ENCODE measurements around the gene ATP6V1B1. TPM values are rescaled to one million over a fixed set of nuclear protein-coding genes. Genes with fewer than 3 reads are reported as not detected.

Gene ATP6V1B1
- total RNA-seq, 2 experiments from 2014 or later, result not detected

GRCh38 chr2:70939839-70940580 is 4.3 kb downstream of the ATP6V1B1 start:
- DNase-seq (peak in 1 of 14 experiments; percentile 27), ATAC-seq (ENCODE audit: poor library complexity) (no peak)
- H3K4me1 ChIP-seq (ENCODE audit: insufficient read depth, low read length), result no peaks in the 10 kb centered on the region
- Mint-ChIP-seq H3K27me3 (peaks cover 20% of the 10 kb centered on the region), H3K4me1 (ENCODE audit: low read depth) (no peaks in the 10 kb centered on the region), H3K27ac (no peak overlapping the region), H3K36me3 (ENCODE audit: low read depth) (no peaks in the 10 kb centered on the region), H3K4me3 (no peak overlapping the region), H3K9me3 (no peaks in the 10 kb centered on the region)
- ChIA-PET CTCF (no interaction called here), POLR2A (no interaction called here)
- TF ChIP-seq, protein P1, sequence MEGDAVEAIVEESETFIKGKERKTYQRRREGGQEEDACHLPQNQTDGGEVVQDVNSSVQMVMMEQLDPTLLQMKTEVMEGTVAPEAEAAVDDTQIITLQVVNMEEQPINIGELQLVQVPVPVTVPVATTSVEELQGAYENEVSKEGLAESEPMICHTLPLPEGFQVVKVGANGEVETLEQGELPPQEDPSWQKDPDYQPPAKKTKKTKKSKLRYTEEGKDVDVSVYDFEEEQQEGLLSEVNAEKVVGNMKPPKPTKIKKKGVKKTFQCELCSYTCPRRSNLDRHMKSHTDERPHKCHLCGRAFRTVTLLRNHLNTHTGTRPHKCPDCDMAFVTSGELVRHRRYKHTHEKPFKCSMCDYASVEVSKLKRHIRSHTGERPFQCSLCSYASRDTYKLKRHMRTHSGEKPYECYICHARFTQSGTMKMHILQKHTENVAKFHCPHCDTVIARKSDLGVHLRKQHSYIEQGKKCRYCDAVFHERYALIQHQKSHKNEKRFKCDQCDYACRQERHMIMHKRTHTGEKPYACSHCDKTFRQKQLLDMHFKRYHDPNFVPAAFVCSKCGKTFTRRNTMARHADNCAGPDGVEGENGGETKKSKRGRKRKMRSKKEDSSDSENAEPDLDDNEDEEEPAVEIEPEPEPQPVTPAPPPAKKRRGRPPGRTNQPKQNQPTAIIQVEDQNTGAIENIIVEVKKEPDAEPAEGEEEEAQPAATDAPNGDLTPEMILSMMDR (IDR thresholded peaks at IDR 0.05), result no peak
- H3K36me3 ChIP-seq (ENCODE audit: insufficient read depth, low read length), result no peaks in the 10 kb centered on the region
- peaks cover 0 to 2% of the 10 kb centered on the region in 2 experiments for H3K27me3 ChIP-seq (ENCODE audit: control insufficient read depth in 1 of 2, insufficient read depth in 2 of 2, low read length in 2 of 2)
- no peak overlapping the region for H3K27ac ChIP-seq (ENCODE audit: low read depth in 1 of 2, low read length in 2 of 2)
- H3K4me3 ChIP-seq (ENCODE audit: low read length), result no peak overlapping the region
- intact Hi-C loops (cut with DNase I, micrococcal nuclease), result no loop called here
- no peaks in the 10 kb centered on the region for H3K9me3 ChIP-seq (ENCODE audit: control insufficient read depth in 1 of 2, insufficient read depth in 1 of 2, low read length in 2 of 2)

- Mint-ChIP-seq H3K4me3 (no peak overlapping the region), H3K4me1 (ENCODE audit: low read depth) (no peaks in the 10 kb centered on the region), H3K9me3 (no peaks in the 10 kb centered on the region), H3K27me3 (peaks cover 19% of the 10 kb centered on the region), H3K36me3 (ENCODE audit: low read depth) (no peaks in the 10 kb centered on the region), H3K27ac (no peak overlapping the region)
- DNase-seq (peak in 1 of 14 experiments; percentile 22), ATAC-seq (ENCODE audit: poor library complexity) (no peak)
- Histone ChIP-seq H3K4me3 (ENCODE audit: low read length) (no peak overlapping the region), H3K4me1 (ENCODE audit: insufficient read depth, low read length) (no peaks in the 10 kb centered on the region), H3K27me3 (ENCODE audit: control insufficient read depth in 1 of 2, insufficient read depth in 2 of 2, low read length in 2 of 2) (peaks cover 0 to 2% of the 10 kb centered on the region in 2 experiments), H3K27ac (ENCODE audit: low read depth in 1 of 2, low read length in 2 of 2) (no peak overlapping the region), H3K9me3 (ENCODE audit: control insufficient read depth in 1 of 2, insufficient read depth in 1 of 2, low read length in 2 of 2) (no peaks in the 10 kb centered on the region), H3K36me3 (ENCODE audit: insufficient read depth, low read length) (no peaks in the 10 kb centered on the region)
- CTCF ChIA-PET, result no interaction called here
- intact Hi-C loops (cut with DNase I, micrococcal nuclease), result no loop called here
- POLR2A ChIA-PET, result no interaction called here
- TF ChIP-seq, protein P1 (IDR thresholded peaks at IDR 0.05), result no peak
Observed at GRCh38 chr2:70941186-70941585, 5.5 kb downstream of the ATP6V1B1 start.

DNA sequence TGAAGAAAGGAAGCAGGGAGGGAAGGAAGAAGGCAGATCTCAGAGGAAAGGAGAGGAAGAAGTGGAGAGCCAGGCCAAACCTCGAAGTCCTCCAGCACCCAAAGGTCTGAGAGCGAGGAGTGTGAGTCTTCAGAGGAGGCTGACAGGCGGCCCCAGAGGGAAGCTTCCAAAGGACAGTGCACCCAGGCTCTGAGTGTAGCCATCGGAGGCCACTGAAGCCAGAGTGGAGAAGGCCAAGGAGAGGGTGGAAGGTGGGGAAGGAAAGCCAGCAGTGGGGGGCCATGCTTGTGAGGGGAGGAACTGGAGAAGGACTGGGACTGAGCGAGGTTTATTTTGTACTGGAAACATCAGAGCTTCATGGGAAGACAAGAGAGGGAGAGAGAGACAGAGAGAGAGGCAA is 6.0 kb downstream of the ATP6V1B1 start:
- no peak for DNase-seq

More for the DNA sequence above, 6.0 kb downstream of the ATP6V1B1 start:
- no peak for ATAC-seq (ENCODE audit: poor library complexity)
- H3K27me3 Mint-ChIP-seq, result peaks cover 16% of the 10 kb centered on the region
- ChIA-PET CTCF (no interaction called here), POLR2A (no interaction called here)
- intact Hi-C loops (cut with DNase I, micrococcal nuclease), result no loop called here
- H3K4me1 Mint-ChIP-seq (ENCODE audit: low read depth), result no peaks in the 10 kb centered on the region
- no peaks in the 10 kb centered on the region for H3K36me3 Mint-ChIP-seq (ENCODE audit: low read depth)
- Histone ChIP-seq H3K4me1 (ENCODE audit: insufficient read depth, low read length) (peaks cover under 1% of the 10 kb centered on the region), H3K9me3 (ENCODE audit: control insufficient read depth in 1 of 2, insufficient read depth in 1 of 2, low read length in 2 of 2) (no peaks in the 10 kb centered on the region), H3K27ac (ENCODE audit: low read depth in 1 of 2, low read length in 2 of 2) (no peak overlapping the region), H3K36me3 (ENCODE audit: insufficient read depth, low read length) (no peaks in the 10 kb centered on the region), H3K4me3 (ENCODE audit: low read length) (no peak overlapping the region), H3K27me3 (ENCODE audit: control insufficient read depth in 1 of 2, insufficient read depth in 2 of 2, low read length in 2 of 2) (peaks cover 0 to 2% of the 10 kb centered on the region in 2 experiments)
- TF ChIP-seq, protein P1 (IDR thresholded peaks at IDR 0.05), result no peak
- H3K27ac Mint-ChIP-seq, result no peak overlapping the region
- H3K9me3 Mint-ChIP-seq, result no peaks in the 10 kb centered on the region
- no peak overlapping the region for H3K4me3 Mint-ChIP-seq

Data from CD4-positive, alpha-beta T cell (primary cell).